Measurements from ENCODE around the gene TRUB1.
"Not testable (repeated sequence)": the region's sequence is repeated elsewhere in the genome, so short reads cannot be mapped to it uniquely, and the experiment has no call there.

Gene TRUB1

DNA sequence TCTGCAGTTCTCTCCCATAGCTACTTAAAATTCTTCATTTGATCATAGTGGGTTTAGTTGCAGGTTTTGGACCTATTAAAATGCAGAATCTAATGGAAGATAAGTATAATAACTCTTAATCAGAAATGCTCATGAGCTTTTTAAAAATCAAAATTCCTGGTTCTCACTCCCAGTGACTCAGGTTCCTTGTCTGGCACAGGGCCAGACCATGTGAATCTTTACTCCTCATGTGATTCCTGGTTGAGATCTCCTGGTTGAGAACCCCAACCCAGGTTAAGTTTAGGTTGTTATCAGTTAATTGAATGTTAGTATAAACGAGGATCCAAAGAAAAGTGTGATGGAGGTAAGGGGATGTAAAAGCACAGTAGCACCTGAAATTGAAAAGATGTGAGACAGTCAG is 17.5 kb upstream of the TRUB1 start:
- in situ Hi-C loops (cut with MboI; ENCODE audit: low pct_unique_long_range_greater_than_20kb, low sequenced_read_pairs): no loop called here
- DNase-seq: no peak

DNA sequence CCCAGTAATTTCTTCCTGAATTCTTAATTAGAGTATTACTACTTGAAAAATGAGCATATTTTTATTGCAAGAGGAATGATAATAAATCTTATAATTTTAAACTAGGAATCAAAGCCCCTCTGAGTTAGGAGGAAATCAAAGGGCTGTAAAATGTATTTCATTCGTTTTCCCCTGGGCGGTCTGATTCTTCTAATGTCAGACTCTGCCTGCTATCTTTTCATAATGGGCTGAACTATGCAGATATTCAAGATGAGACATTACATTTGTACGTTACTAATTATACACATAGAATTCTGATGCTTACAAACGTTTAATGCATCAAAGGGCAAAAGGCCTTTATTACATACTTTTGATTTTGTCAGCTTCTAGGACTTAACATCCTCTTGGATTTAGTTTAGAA is 16.0 kb upstream of the TRUB1 start:
- no peak for DNase-seq
- in situ Hi-C loops (cut with MboI; ENCODE audit: low pct_unique_long_range_greater_than_20kb, low sequenced_read_pairs): no loop called here

DNA sequence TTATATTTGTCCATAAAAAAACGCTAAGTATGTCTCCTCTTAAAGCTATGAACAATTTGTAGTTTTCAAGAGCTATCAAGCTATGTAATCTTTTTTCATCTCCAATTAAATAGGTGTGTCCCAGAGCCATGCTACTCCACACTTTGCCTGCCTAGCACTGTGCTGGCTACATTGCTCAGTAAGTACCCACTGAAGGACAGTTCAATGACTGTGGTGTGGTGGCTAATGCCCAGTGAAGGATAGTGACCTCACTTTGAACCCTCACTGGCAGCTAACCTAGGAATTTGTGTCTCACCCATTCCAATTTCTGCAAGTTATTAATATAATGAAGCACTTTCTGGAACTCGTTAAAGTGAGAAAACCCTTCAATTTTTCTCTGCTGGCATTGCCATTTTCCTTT is 14.4 kb upstream of the TRUB1 start:
- in situ Hi-C loops (cut with MboI; ENCODE audit: low pct_unique_long_range_greater_than_20kb, low sequenced_read_pairs): no loop called here
- DNase-seq: no peak

DNA sequence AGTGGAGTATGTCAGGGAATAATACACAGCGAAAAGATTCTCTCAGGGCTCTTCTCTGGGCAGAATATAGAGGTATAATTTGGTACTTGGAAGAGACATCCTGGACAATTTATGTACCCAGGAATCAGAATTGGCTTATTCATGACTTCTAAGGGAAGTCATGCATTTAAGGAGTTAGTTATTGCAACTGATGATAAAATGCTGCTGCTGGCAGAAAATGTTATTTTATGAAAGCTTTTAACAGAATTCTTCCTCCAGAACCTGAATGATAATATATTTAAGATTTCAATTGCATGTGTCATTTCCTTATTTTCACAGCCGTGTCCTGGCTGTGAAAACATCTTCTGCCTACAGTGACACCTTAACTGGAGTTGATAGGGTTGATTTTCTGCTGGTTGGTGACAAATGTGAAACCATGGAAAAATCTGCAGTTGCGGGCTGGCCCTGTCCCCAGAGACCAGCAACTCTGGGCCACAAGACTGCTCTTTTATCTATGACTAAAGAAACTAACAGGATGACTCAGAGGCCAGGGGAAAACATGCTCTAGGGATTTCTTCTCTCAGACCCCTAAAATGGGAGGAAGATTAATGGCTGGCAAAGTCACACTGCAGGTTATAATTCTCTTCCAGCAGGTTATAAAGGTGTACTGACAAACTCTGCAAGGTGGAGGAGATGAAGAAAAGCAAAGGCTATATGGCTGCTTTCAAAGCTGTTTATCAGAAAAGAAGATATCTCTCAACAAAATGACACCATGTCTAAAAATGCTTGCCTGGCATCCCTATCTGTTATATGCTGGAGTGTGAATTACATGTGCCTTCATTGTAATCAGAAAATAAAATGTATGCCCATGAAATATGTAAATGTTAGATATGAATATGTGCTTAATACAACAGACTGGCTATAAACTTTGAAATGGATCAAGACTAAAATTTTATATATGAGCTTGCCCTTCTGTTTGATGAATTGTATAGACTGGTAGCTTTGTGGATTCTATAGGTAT is 12.1 kb upstream of the TRUB1 start:
- in situ Hi-C loops (cut with MboI; ENCODE audit: low pct_unique_long_range_greater_than_20kb, low sequenced_read_pairs): no loop called here
- peak; percentile 19 for DNase-seq

DNA sequence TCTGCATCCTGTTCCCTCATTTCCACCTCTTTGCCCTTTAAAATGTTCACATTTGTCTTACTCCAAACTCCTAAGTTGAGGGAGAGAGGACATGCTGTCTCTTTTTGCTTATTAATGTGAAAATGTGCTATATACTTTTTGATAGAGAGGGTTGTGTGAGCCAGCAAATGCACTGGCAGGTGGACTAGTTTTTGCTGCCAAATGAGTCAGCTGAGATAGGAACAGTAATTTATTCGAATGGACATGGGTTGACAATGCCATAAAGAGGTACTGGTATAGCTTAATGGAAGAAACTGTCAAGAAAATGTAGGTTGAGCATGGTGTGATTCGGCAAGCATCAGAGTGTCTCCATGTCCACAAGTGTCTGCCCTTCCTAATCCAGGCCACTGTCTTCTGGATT is 9.2 kb upstream of the TRUB1 start:
- in situ Hi-C loops (cut with MboI; ENCODE audit: low pct_unique_long_range_greater_than_20kb, low sequenced_read_pairs): no loop called here
- no peak for DNase-seq

DNA sequence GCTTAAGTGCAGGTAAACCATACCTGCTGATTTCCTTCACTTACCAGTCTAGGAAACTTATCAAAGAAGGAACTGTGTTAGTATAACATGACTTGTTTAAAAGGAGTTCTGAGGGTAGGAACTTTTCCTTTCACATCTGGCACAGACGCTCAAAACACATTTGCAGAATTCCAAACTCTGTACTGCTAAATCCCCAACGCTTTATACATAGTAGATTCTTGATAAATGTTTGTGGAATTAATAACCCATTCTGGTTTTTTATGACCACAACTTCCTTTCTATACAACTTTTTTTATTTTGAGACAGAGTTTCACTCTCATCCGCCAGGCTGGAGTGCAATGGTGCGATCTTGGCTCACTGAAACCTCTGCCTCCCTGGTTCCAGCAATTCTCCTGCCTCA is 7.7 kb upstream of the TRUB1 start:
- in situ Hi-C loops (cut with MboI; ENCODE audit: low pct_unique_long_range_greater_than_20kb, low sequenced_read_pairs): no loop called here
- no peak for DNase-seq

DNA sequence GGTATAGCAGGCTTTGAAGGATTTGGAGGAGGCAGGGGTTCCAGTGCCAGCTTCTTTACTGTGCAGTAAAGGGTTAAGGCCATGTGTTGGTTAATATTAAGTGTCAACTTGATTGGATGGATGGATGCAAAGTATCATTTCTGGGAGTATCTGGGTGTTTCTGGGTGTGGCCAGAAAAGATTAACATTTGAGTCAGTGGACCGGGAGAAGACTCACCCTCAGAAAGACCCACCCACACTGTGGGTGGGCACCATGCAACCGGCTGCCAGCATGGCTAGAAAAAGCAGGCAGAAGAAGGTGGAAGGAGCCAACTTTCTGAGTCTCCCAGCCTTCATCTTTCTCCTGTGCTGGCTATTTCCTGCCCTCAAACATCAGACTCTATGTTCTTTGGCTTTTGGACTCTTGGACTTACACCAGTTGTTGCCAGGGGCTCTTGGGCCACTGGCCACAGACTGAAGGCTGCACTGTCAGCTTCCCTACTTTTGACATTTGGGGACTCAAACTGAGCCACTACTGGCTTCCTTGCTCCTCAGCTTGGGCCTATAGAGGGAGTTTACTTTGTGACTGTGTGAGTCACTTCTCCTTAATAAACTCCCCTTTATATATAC is 6.8 kb upstream of the TRUB1 start:
- DNase-seq: no peak
- in situ Hi-C loops (cut with MboI; ENCODE audit: low pct_unique_long_range_greater_than_20kb, low sequenced_read_pairs): no loop called here

DNA sequence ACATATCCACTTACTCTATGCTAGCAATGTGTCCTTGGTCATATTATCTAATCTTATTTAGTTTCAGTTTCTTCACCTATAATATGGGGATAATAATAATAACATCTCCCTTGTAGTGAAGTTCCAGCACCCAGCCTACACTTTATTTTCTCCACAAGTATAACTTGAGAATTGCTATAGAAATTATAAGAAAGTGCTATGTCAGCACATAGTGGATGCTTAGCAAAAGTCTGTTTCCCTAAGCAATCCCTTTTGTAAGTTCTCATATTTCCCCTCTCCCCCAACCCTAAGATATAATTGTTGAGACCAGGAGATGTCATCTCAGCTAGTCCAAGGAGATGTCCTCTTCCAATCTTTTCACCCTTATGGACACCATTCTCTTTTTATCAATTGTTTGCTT is 5.8 kb upstream of the TRUB1 start:
- DNase-seq: no peak
- in situ Hi-C loops (cut with MboI; ENCODE audit: low pct_unique_long_range_greater_than_20kb, low sequenced_read_pairs): no loop called here

DNA sequence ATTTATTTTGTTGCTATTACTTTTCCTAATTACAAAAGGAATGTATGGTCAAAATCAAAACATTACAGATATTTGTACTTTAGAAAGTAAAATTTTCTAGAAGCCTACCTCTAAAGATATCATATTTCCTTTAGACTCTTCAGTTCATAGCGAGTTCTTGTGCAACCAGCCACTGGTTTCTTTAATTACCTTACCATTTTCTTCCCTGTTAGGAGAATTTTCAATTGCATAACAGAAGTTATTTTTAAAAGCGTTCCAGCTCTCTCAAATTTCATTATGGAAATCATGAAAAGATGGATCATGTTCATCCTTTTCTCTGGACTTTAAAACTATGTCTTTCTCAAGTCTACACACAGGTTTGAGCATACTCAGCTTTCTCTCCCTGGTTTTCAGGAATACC is 5.0 kb upstream of the TRUB1 start:
- no peak for DNase-seq
- in situ Hi-C loops (cut with MboI; ENCODE audit: low pct_unique_long_range_greater_than_20kb, low sequenced_read_pairs): no loop called here

DNA sequence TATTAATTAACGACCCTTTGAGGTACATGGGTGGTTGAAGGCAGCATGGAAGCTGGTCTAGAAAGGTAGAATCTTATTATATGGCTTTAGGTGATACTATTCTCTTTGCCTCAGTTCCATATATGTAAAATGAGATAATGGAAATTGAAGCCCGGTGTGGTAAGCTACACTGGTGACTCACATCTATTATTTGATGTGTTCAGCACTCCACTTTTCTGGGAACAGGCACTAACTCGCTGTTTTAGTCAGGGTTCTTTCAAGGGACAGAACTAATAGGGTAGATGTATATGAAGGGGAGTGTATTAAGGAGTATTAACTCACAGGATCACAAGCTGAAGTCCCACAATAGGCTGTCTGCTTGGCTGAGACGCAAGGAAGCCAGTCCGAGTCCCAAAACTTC is 4.4 kb upstream of the TRUB1 start:
- in situ Hi-C loops (cut with MboI; ENCODE audit: low pct_unique_long_range_greater_than_20kb, low sequenced_read_pairs): no loop called here
- no peak for DNase-seq

DNA sequence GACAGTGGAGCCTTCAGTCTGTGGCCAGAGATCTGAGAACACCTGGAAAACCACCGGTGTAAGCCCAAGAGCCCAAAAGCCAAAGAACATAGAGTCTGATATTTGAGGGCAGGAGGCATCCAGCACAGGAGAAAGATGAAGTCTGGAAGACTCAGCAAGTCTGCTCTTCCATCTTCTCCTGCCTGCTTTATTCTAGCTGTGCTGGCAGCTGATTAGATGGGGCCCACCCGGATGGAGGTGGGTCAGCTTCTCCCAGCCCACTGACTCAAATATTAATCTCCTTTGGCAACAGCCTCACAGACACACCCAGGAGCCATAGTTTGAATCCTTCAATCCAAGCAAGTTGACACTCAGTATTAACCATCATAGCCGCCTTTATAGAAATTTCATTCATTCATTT is 4.0 kb upstream of the TRUB1 start:
- in situ Hi-C loops (cut with MboI; ENCODE audit: low pct_unique_long_range_greater_than_20kb, low sequenced_read_pairs); DNase-seq: not testable (repeated sequence)

DNA sequence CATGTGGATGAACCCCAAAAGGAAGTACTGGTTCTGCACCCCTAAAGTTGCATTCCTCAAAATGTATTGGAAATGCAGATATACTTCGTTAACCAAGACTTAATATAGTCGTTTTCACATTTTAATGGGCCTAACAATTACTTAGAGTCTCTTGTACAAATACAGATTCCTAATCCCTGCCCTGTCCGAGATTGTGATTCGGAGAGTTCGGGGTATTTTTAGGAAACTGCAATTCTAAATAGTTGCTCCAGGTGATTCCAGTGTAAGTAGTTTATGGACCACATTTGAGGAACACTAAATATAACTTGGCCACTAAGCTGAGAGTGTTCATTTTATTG is 830 bp downstream of the TRUB1 start:
- in situ Hi-C loops (cut with MboI; ENCODE audit: low pct_unique_long_range_greater_than_20kb, low sequenced_read_pairs): no loop called here
- DNase-seq: no peak

DNA sequence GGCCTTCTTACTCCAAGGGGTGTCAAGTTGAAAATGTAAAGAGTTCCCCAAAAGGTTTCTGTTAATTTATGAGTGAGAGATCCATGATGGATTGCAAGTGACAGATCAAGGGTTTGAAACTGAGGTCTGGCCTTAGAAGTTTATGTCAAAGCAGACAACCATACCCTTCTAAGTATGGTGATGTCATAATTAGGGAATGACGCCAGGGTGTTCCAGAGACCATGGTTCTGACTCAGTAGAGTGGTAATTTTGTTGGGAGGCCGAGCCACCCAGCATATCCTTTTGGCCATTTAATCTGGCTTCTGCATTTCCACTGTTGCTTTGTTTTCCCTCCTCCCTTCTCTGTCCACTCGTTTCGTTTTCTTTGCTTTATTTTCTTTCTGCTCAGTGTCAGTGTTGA is 2.7 kb downstream of the TRUB1 start:
- in situ Hi-C loops (cut with MboI; ENCODE audit: low pct_unique_long_range_greater_than_20kb, low sequenced_read_pairs): no loop called here
- no peak for DNase-seq

DNA sequence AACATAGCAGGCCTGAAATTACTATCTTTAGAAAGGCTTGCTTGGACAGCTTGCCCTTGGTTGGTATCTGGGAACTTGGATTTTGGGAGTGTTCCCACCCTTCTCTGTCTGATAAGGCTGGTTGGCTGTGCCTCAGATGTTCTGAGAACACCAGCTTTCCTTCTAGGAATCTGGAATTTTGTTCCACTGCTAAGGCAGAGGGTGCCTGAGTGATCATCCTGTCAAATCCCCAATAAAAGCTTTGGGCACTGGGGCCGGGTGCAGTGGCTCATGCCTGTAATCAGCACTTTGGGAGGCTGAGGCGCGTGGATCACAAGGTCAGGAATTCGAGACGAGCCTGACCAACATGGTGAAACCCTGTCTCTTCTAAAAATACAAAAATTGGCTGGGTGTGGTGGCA is 5.0 kb downstream of the TRUB1 start:
- no peak for DNase-seq
- in situ Hi-C loops (cut with MboI; ENCODE audit: low pct_unique_long_range_greater_than_20kb, low sequenced_read_pairs): no loop called here

DNA sequence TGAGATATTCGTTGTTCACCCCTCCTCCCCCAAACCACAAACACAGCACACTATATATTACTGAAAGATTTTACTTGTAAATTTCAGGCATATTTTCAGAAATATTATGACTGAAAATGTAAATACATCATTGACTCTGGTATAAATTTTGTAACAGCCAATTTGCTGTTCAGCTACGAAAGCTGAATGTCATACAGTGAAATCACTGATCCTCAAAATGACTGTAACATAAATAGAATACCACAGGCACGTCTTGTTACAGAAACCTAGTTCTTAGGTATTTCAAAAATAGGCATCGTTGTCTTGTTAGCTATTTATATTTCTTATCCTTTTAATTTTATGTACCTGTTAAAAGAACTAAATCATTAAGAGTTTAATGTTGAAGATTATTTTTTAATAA is 15.1 kb downstream of the TRUB1 start:
- in situ Hi-C loops (cut with MboI; ENCODE audit: low pct_unique_long_range_greater_than_20kb, low sequenced_read_pairs): no loop called here
- DNase-seq: no peak

DNA sequence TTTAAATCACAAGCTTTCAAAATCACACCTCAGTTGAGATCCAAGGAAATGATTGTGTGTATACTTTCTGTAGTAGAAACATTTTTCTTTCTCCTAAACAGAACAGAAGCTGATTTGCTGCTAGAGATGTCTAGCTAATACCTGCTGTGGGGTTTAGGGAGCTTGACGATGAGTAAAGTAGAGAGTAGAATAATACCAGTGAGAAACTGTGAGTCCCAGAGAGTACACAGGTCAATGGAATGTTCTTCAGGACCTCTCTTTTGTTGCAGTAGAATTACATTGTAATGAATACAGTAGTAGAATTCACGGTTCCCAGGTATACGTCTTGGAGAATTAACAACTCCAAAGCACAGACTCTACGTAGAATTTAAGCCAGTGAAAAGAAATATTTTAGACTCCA is 18.0 kb downstream of the TRUB1 start:
- DNase-seq: no peak
- in situ Hi-C loops (cut with MboI; ENCODE audit: low pct_unique_long_range_greater_than_20kb, low sequenced_read_pairs): no loop called here

DNA sequence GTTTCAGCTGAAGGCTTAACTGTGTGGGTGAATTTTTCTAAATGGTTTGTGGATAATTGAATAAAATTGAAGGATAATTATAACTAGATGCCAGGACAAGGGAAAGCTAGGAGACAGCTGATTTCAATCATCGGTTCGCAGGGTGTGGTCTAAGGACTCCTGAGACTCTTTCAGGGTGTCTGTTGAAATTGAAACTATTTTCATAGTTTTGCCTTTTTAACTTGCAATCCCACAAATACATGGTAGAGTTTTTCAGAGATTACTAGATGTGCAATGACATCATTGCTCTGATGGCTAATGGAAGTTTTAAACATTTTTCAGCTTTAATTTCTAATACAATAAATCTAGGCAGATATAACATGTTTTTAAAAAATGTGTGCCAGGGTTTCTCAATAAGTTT is 18.5 kb downstream of the TRUB1 start:
- no peak for DNase-seq
- in situ Hi-C loops (cut with MboI; ENCODE audit: low pct_unique_long_range_greater_than_20kb, low sequenced_read_pairs): no loop called here

DNA sequence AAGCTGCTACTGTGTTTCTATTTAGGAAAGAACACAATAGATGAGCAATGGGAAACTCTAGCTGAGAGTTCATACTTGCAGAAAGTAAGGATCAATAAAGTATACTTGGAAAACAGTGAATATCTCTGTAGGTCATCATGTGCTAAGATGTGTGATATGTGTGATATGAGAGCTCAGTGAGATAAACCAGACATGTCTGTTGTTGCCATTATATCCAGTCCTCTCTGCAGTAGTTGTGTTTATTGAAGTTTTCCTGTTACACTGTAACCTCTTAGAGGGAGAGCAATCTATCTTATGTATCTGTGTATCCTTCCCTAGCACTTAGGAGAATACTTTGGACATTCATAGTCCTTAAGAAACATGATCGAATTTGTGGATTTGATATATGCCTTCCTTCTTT is 19.1 kb downstream of the TRUB1 start:
- in situ Hi-C loops (cut with MboI; ENCODE audit: low pct_unique_long_range_greater_than_20kb, low sequenced_read_pairs): no loop called here

DNA sequence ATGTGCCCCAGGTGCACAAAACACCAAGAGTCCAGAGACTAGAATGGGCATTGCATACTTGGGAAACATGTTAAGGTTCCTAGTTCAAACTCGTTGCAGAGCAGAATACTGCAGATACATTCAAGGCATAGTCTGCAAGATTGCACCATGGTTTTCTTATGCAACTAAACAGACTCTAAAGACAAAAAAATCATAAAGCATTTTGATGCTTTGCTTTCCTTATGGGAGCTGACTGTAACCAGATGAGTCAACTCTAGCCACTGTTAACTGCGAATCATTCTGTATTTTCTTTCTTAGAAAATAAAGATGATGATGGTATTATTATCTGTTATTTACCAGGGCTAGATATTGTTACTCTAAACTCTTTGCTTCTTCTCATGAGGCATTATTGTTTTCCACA is 19.7 kb downstream of the TRUB1 start:
- no peak for DNase-seq
- in situ Hi-C loops (cut with MboI; ENCODE audit: low pct_unique_long_range_greater_than_20kb, low sequenced_read_pairs): no loop called here

More for the DNA sequence above, 19.1 kb downstream of the TRUB1 start:
- DNase-seq: no peak

DNA sequence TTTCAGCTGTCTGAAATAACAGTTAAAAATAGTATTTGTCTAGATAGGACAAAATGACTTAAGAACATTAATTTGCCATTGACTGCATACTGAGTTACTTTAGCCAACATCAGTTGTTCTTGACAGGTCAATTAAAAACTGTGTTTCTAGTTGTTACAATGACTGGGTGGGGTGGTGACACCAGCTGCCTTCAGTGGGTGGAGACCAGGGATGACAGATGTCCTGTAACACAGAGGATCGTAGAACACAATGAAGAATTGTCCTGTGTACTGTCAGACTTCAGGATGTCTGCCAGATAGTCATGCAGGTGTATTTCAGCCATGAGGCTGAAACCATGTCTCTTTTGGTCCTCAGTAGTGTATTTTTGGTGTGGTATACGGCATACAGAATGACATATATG is 24.4 kb downstream of the TRUB1 start:
- no peak for DNase-seq

DNA sequence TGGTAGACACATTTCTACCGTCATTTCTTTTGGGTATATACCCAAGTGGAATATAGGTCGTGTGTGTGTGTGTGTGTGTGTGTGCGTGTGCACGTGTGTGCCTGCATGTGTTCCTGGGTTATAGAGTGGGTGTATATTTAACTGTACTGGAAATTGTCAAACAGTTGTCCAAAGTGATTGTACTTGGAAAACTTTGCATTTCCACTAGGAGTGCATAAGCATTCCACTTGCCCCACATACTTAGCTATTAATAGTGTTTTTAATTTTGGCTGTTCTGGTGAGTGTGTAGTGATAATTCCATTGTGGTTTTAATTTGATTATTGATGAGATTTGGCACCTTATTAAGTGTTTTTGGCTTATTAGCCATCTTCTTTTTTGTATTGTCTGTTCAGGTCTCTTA is 25.9 kb downstream of the TRUB1 start:
- in situ Hi-C loops (cut with MboI; ENCODE audit: low pct_unique_long_range_greater_than_20kb, low sequenced_read_pairs): no loop called here
- DNase-seq: no peak

More for the DNA sequence above, 24.4 kb downstream of the TRUB1 start:
- in situ Hi-C loops (cut with MboI; ENCODE audit: low pct_unique_long_range_greater_than_20kb, low sequenced_read_pairs): no loop called here
